ENCODE data around the gene CDK5RAP3. TPM values are rescaled to one million over a fixed set of nuclear protein-coding genes. Genes with fewer than 3 reads are reported as not detected.
A peak's percentile ranks its signal among the peaks of the same experiment; 100 is the strongest.

Gene CDK5RAP3
- total RNA-seq, 1 experiment from 2014 or later = 39.3 TPM

DNA sequence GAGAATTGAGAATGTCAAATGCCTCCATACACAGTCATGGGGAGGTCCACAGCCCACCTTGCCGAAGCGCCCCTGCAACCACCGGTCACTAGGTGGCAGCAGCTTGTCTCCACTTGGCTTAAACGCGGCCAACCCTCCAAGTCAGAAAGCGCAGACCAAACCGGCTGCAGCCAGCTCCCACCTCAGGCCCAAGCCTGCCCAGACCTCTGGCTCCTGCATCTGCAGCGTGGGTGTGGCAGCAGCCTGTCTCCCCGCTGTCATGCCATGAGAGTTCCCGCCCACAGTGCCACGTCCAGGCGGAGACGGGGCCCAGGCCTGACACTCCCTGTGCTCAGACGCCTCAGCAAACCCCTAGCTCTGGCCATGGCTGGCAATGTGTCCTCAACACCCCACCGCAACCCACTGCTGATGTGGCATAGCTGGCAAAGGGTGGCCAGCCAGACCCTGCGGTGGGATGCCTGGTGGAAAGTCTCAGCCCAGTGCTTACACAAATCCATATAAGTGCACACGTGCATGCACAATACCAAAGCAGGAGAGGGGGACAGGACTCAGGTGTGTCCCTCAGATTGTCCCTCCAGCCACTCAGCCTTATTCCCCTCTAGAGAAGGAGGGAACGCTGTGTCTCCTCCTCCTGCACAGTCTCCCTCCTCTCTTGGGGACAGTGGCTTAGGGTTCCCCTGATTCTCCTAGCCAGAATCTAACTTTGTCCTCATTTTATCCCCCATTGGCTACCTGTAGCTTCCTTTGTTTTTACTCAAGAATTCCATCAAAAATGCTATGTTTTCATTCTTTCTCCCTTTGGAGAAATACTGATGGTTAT is 55.8 kb downstream of the CDK5RAP3 start:
- DNase-seq (ENCODE audit: low read depth, low spot score) = peak; percentile 87
- in situ Hi-C loops (cut with HindIII; ENCODE audit: low pct_unique_long_range_greater_than_20kb, low sequenced_read_pairs) = no loop called here

DNA sequence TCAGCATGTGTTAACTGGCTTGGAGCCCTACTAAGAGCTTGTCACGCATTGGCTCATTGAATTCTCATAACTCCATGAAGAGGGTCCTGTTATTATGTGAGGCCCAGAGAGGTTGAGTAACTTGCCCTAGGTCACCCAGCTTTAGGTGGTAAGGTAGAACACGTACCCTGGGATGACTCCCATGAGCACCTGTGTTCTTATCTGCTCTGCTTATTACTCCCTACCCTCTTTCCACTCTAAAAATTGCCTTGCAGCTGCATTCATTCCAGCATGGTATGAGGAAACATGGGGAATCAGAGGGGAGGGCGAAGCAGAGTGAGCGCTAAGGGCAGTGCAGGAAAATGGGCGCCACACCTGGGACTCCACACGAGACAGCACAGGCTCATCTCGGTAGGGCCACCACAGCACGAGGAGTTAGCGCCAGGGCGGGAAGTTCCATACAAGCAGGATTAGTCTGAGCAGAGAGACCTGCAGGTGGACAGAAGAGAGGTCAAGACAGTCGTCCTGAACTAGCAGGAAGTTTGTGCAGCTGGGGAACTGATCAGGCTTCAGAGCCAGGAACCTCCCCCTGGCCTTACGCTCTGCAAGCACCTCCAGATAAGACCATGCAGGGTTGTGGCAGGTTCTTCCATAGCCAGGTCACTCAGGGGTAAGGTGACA is 56.5 kb downstream of the CDK5RAP3 start:
- in situ Hi-C loops (cut with HindIII; ENCODE audit: low pct_unique_long_range_greater_than_20kb, low sequenced_read_pairs) = no loop called here
- no peak for DNase-seq (ENCODE audit: low read depth, low spot score)

DNA sequence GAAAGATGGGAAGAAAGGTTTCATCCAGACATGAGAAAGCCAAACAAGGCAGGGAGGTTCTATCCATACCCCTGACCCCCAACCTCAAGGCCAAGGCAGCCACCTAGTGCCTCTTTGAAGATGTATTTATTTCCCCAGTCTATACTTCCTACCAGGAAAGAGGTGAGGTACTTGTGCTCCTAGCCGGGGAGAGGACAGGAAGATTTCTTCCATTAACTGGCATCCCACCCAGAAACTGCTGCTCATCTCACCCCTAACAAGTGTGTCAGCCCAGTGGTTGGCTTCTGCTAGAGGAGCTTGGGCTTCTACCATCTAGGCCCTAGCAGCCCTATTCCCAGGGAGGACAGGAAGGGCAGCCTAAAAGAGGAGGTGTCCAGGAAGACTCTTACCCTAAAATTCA is 57.8 kb downstream of the CDK5RAP3 start:
- DNase-seq (ENCODE audit: low read depth, low spot score) = no peak
- in situ Hi-C loops (cut with HindIII; ENCODE audit: low pct_unique_long_range_greater_than_20kb, low sequenced_read_pairs) = no loop called here

DNA sequence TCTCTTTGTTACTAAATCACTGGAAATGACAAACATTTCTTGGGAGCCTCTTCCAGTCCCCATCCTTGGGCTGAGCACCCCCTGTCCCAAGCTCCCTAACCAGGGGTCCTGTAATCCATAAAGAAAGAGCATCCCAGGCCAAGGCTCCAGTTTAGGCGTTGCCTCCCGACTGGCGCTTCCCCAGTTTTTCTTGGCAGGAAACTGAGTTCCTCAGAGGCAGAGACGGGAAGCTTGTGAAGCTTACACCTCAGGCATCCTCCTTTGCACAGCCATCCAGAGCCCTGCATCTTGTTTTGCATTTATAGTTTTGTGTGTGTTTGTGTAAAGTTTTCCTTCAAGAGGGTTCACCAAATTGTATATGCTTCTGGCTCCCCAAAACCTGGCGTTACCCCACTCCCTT is 59.6 kb downstream of the CDK5RAP3 start:
- in situ Hi-C loops (cut with HindIII; ENCODE audit: low pct_unique_long_range_greater_than_20kb, low sequenced_read_pairs) = no loop called here
- no peak for DNase-seq (ENCODE audit: low read depth, low spot score)

Other genes with a start within 250 kb of the CDK5RAP3 start
- not detected in 2 replicates for gene TBX21, start 237.9 kb upstream of the CDK5RAP3 start, total RNA-seq (2014; rRNA removed; shearing (Covaris generic))
- gene OSBPL7, start 149.3 kb upstream of the CDK5RAP3 start, total RNA-seq (2014; rRNA removed; shearing (Covaris generic)) = 0.71 and 1.0 TPM in 2 replicates
- gene MRPL10, start 139.6 kb upstream of the CDK5RAP3 start, total RNA-seq (2014; rRNA removed; shearing (Covaris generic)) = 72.6 and 82.0 TPM in 2 replicates
- gene LRRC46, start 139.4 kb upstream of the CDK5RAP3 start, total RNA-seq (2014; rRNA removed; shearing (Covaris generic)) = not detected in 2 replicates
- gene SCRN2, start 129.8 kb upstream of the CDK5RAP3 start, total RNA-seq (2014; rRNA removed; shearing (Covaris generic)) = 6.9 and 9.2 TPM in 2 replicates
- gene SP6, start 120.0 kb upstream of the CDK5RAP3 start, total RNA-seq (2014; rRNA removed; shearing (Covaris generic)) = 0.05 TPM in 1 of 2 replicates, not detected in the other
- gene SP2, start 74.9 kb upstream of the CDK5RAP3 start, total RNA-seq (2014; rRNA removed; shearing (Covaris generic)) = 1.2 and 2.9 TPM in 2 replicates
- 27.0 and 37.4 TPM in 2 replicates for gene PNPO, start 29.5 kb upstream of the CDK5RAP3 start, total RNA-seq (2014; rRNA removed; shearing (Covaris generic))
- gene PRR15L, start 13.2 kb upstream of the CDK5RAP3 start, total RNA-seq (2014; rRNA removed; shearing (Covaris generic)) = not detected in 2 replicates
- 9.3 and 10.2 TPM in 2 replicates for gene COPZ2, start 66.7 kb downstream of the CDK5RAP3 start, total RNA-seq (2014; rRNA removed; shearing (Covaris generic))
- gene NFE2L1, start 77.2 kb downstream of the CDK5RAP3 start, total RNA-seq (2014; rRNA removed; shearing (Covaris generic)) = 32.6 and 35.4 TPM in 2 replicates
- 43.9 and 47.2 TPM in 2 replicates for gene CBX1, start 130.4 kb downstream of the CDK5RAP3 start, total RNA-seq (2014; rRNA removed; shearing (Covaris generic))
- gene SNX11, start 136.7 kb downstream of the CDK5RAP3 start, total RNA-seq (2014; rRNA removed; shearing (Covaris generic)) = 11.0 and 13.0 TPM in 2 replicates